GM21717 (cell line): ENCODE measurements around the gene TBC1D16.
"Not testable (repeated sequence)": the region's sequence is repeated elsewhere in the genome, so short reads cannot be mapped to it uniquely, and the experiment has no call there.

ENCODE experiments used
- ATAC-seq: cut with Tn5 transposase; IDR thresholded peaks from one replicate; pipeline ENCODE4 v1.9.1; 2021; ENCODE audit warnings: mild to moderate bottlenecking, moderate library complexity; ENCODE audit not compliant: unreplicated experiment

The TBC1D16 gene

DNA sequence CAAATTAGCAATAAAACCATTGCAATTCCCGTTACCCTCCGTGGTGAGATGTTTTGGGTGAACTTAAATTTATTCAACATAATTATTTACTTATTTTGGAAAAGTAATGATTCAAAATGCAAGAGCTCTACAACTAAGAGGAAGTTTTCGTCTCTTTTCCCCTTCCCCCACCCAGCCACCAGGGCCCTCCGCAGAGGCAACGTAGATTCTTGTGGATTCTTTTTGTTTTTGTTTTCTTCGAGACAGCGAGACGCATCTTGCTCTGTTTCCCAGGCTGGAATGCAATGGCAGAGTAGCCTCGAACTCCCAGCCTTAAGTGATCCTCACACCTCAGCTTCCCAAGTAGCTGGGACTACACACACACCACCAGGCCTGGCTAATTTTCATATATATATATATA is 19.9 kb upstream of the TBC1D16 start:
- no peak for ATAC-seq

DNA sequence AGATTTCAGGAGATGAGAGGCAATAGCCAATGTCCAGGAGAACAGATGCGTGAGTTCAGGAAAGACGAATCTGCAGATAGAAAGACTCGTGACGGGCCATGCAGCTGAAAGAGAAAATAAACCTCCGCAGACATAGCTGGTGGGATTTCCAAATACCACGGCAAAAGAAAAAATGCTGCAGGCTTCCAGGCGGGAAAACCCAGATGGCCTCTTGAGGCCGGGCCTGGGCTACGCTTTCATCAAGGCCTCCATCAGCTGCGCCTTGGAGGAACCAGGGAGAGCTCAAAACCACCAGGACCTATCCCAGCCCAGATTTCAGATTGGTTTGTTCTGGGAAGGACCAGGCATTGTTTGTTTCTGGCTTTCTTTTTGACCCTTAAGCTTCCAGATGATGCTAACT is 17.4 kb upstream of the TBC1D16 start:
- no peak for ATAC-seq

DNA sequence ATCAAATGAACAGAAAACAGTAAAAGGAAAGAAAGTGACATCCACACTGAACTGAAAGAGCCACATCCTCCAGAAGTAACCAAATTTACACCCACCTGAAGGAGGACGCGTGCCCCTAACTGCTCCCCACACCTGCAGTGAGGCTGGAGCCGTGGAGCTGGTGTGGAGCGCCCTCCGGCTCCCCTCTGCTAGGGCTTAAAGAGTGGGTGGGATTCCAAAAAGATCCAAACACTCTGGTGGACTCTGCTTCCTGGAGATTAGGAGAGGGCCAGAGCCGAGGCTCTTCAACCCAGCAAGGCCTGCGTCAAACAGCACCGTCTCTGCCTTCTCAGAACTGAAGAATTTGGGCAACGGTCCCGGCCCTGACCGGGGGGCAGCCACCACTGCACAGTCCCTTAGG is 16.0 kb upstream of the TBC1D16 start:
- no peak for ATAC-seq

DNA sequence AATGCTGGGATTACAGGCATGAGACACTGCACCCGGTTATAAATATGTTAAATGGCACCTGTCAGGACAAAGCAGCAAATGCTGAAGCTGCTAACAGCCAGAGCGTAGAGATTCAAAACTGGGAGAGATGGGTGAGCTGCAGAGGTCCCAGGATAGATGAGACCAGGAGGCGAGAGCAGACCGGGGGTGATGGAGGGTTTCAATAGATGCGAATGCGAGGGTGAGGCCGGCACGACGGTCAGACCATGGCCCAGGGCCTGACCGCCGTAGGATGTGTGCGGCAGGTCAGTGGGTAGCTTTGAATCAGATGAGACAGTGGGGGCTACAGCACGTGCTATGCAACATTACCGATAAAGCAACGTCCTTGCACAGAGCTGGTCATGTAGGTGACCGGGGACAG is 15.0 kb upstream of the TBC1D16 start:
- ATAC-seq: no peak

DNA sequence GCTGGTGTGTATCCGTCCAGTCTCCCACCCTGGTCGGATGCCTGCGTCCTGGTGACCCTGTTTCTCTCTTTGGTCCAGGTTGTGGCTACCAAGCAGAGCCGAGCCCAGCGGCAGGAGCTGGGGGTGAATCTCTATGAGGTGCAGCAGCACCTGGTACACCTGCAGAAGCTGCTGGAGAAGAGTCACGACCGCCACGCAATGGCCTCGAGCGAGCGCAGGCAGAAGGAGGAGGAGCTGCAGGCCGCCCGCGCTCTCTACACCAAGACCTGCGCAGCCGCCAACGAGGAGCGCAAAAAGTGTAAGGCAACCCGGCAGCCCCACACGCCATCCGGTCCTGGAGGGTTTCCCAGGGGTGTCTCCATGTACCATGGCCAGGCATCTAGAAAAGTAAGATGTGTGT is 14.3 kb upstream of the TBC1D16 start:
- no peak for ATAC-seq

DNA sequence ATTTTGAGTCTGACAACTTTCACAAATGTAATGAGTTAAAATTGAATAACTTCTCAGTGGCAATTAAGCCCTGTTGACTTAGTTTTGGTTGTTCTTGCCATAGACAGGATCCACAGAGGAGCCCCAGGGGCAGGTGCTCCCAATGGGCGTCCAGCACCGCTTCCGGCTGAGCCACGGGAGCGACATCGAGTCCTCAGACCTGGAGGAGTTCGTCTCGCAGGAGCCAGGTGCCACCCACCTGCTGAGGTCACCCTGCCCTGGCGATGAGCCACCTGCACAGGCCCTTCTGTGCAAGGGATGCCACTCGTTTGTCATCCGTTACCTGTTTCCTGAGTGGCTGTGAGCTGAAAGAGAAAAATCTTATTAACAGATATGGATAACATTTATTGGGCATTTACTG is 11.5 kb upstream of the TBC1D16 start:
- no peak for ATAC-seq

DNA sequence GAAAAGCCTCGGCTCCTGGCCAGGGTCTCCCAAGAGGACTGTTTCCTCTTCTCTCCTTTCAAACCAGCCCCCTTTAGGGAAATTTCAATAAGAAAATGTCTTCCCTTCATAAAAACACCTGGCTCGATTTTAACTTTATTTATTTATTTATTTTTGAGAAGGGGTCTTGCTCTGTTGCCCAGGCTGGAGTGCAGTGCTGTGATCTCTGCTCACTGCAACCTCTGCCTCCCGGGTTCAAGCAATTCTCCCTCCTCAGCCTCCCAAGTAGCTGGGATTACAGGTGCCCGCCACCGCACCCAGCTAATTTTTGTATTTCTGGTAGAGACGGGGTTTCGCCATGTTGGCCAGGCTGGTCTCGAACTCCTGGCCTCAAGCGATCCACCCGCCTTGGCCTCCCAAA is 11.0 kb upstream of the TBC1D16 start:
- ATAC-seq: not testable (repeated sequence)

DNA sequence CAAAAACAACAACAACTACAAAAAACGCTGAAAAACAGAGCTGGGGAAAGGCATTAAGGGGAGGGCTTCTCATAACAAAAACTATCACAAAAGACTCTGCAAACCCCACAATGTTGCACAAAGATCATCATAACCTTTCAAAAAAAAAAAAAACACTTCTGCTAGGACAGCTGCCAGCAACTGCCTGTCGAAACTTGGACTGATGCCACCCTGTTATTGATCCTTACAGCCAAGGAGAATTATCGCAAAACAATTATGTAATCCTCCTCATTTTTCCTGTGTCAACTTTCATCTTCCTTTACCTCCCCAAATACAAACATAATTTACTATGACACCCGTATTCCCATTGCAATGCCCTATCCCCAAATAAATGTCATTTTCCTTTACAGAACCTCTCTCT is 10.0 kb upstream of the TBC1D16 start:
- ATAC-seq: no peak

DNA sequence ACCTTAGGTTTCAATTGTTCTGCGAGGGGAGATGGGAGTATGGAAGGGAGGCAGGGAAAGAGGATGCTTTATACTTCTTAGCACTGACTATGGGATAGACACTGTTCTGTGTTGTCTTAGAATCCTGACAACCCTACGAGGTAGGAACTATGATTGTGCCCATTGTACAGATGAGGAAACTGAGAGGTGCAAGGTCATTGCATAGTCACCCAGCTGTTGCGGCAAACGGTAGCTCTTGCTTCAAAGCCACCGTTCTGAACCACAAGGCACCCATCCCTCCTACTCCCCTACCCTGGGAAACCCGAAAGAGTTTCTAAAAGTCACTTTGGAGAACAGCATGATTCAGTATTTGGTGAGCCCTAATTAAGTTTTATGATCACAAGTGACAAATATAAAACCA is 8.3 kb upstream of the TBC1D16 start:
- ATAC-seq: no peak

DNA sequence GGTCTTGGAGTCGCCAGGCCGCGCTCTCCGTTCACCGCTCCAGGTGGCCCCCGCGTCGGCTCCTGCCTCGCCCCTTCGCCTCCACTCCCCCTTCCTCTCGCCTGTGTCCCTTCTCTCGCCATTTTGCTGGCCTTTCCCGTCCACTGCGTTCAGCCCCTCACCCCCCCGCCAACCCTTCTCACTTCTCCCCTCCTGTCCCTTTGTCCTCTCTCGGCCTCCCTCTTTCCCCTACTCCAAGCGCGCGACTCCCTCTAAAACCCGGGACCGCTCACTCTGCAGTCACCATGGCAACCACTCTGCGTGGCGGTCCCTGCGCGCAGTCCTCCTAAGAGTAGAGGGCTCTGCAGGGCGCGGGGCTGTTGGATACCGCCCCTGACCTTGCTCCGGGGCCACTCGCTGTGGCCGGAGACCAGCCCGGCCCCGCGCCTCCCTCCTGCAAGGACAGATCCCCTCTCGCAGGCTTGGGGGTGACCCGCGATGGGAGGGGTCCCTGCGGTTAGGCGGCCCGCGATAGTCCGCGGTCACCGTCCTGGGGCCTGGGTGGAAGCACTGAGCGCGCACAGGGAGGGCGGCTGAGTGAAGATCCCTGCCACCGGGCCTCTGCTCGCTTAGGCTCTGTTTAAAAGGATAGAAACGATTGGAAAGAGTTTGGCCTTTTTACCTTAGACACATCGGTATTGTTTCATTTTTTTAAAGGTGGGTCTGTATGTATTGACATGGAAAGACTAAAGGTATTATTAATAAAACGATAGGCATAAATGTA is 1.2 kb upstream of the TBC1D16 start:
- no peak for ATAC-seq

DNA sequence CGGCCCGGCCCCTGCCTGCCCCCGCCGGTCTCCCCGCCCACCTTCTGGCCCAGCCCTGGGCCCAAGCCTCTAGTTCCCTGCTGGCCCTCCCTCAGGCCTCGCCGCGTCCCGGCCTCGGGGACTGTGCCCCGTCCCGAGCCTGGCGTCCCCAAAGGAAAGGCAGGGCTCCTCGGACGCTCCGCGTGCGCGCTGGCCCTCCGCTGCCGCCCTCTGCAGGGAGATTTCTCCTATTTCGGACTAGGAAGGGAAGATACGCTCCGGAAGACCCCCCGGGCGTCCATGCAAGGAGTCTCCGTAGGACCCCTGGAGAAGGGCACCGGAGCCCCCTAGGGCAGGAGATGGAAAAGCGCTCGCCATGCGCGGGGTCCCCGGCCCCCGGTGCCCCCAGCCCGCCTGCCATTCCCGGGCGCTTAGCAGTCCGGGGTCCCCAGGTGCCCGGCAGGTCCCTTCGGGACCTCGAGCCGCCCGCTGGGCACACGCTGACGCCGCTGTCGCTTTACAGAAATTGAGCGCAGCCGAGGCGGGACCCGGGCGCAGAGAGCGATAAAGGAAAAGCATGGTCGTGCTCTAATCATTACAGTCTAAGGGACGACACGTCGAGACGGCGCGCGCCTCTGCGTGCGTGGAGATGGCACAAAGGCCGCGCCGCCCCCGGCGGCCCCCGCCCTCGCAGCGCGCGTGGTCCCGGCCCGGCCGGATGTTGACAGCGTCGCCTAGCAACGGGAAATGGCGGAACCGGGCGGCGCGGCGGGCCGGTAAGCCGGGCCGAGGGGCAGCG is 454 bp upstream of the TBC1D16 start, which contains the start of gene CCDC40:
CCDC40 (plus strand) TSS at position 706 of the 778 bp plus-strand sequence; CDS start at position 727, 21 bp downstream.
- ATAC-seq: no peak

DNA sequence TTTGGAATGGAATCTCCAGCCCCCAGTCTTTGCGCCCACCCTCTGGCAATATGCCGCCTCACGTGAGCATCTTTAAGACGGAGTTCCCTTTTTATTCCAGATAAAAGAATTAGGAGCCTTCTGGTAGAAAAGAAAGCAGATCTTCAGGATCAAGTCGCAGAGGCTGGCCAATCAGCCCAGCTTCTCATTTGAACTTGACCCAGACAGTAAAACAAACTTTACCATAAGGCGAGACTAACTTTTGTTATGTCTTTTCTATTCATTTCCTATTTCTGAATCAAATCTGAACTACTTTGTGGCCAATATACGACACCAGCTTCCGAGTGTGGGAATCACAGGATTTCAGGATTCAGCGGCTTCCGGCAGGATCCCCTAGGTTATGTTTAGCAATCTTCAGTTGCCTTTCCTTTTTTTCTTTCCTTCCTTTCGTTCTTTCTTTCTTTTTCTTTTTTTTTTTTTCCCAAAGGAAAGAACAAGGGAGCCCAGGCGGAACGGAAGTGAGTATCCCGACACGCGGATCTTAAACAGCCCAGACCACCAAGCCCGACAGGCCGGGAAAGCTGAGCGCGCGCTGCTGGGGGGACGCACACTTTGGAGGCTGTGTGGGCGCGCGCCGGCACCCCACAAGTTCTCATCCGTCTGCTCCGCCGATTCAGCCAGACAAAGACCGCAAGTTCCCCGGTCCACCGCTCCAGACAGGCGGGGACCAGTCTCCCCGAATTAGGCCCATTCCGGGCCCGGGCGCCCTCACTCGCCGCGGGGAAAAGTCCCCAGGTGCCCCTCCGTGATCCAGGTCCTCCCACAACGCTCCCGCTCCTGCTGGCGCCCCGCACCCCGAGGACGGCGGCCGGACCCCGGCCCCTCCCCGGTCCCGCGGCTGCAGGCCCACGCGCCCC is 633 bp downstream of the TBC1D16 start:
- no peak for ATAC-seq

DNA sequence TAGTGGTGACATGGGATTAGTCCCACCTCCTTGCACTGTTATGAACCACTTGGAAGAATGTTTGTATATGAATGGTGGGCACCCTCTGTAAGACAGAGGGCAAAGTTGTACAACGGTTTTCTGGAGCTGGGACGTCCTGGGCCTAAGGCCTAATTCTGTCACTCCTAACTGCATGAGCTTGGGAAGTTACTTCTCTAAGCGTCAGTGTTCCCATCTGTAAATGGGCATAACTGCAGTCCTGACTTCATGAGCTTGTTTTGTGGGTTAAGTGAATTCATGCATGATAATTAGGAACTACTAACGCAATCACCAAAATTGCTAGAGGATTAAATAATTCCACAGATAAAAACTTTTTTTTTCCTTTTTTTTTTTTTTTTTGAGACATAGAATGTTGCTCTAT is 1.8 kb downstream of the TBC1D16 start:
- ATAC-seq: no peak

DNA sequence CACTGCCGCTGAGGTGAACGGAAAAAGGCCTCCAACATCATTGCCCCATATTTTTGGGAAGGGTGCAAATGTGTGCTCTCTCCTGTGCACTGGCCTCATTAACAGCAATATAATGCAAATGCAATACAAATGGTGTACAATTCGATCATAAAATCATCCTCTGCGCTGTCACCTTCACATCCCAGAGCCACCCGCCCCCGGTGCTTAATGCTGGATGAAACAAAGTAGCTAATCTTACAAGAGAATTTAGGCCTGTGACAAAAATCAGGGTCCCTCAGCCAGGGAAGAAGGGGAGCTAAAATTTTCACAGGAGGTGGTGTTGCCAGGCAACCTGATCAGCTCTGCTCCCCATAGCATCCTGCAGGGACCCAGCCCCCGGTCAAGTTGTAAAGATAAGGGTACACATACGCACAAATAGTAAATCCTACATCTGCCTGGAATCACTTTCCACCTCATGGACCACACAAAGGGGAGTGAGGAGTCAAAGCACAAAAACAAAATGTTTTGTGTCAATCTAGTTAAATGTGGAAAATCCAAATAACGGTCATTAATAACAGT is 3.0 kb downstream of the TBC1D16 start:
- ATAC-seq: no peak

DNA sequence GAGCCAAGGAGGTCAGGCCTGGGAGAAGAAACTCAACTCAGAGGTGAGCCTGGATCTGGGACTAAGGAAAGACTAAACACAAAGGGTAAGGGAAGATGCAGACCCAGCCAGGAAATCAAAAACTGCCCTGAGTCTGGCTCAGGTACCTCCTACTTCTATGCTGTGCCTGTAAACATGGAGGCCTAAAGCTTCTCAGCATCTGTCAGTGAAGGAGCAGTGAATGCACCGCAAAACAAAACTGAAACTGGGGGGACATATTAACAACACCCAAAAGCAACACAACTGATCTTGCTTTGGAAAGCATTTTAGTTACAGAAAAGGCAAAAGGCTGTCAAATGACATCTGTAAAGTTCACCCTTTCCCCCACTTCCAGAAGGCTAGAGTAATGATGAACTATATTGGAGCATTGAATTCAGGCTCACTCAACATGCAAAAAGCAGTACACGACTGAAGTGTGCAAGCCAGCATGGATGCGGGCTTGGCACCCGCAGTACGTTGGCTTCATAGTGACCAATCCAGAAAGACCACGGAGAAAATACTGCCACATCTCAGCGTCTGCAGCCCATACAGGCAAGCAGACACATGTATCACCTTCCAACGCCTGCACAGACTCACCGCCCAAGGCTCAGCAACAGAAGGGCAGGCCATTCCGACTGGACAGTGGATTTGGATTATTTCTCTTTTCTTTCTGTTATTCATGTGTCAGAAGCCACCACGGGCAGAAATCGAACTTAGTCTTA is 3.8 kb downstream of the TBC1D16 start:
- ATAC-seq: no peak

DNA sequence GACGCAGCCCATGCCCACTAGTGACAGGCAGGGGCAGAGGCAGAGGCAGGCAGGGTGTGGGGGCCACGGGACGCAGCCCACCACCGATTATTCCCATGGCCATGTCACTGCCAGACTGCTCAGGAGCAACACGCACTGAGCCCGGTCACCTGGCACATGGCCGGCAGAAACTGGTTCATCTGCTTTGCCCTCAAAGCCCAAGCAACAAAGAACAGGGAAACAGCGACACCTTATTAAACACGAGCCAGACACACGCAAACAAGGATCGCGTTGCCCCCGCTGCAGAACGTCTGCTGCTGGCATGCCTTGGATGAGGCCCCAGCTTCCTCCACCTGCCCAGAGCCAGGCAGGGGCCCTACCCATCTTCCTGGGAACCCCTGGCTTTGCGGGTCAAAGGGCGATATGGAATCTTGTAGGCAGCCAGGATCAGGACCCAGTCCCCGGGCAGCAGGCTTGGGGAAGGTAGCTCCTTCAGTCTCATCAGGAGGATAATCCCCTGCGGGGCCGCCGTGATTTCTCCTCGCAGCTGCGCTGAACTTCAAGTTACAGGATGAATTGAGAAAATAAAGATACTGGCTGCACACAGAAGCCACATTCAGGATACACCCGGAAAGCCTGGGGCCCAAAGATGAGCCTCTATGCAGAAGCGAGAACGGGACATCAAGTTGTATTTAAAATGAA is 4.8 kb downstream of the TBC1D16 start:
- ATAC-seq: no peak

DNA sequence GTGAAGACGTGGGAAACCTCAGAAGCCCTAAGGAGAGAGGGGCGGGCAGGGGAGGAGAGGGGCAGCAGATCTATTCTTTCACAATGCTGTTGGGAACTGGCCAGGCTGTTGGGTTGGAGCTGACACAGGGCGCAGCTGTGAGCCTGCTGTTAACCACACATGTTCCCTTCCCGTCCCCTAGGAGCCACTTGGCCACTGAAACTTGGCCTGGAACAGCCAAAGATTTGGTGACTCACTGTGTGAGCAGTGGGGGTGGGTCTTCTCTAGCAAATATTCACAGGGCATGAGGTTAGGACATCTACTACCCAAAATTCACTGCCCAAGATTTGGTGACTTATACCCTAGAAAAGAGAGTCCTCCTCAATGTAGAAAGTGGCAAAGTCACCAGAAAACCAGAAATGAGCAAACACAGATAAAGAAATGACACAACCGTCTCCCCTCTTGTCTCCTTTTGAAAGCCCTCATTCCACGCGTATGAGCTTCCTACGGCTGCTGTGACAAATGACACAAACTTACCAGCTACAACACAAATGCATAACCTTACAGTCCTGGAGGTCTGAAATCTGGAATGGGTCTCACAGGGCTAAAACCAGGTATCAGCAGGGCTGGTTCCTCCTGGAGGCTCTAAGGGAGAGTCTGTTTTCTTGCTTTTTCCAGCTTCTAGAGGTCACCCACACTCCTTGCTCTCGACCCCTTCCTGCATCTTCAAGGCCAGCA is 6.3 kb downstream of the TBC1D16 start:
- no peak for ATAC-seq

DNA sequence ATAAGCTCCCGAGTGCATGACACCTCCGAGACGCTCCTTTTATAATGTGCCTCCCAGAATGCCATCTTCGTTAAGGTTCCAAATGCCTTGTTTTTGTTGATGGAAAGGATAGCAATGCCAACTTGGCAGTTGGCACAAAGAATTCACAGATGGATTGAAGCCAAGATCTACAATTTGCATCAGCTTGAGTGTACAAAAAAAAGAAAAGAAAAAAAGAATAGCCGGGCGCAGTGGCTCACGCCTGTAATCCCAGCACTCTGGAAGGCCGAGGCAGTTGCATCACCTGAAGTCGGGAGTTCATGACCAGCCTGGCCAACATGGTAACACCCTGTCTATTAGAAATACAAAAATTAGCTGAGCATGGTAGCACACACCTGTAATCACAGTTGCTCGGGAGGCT is 7.6 kb downstream of the TBC1D16 start:
- no peak for ATAC-seq

DNA sequence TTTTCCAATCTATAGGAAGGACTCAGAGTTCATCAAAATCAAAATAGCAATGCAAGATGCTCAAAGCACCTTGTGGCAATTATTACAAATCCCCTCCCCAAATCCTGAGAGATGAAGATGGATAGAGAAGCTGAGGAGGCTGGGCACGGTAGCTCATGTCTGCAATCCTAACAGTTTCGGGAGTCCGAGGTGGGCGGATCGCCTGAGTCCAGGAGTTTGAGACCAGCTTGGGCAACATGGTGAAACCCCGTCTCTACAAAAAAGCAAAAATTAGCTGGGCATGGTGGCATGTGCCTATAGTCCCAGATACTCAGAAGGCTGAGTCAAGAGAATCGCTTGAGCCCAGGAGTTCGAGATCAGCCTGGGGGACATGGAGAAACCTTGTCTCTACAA is 8.6 kb downstream of the TBC1D16 start:
- no peak for ATAC-seq
